Esophagus (tissue), 2 donors: ENCODE measurements around the gene DHX16. TPM values are rescaled to one million over a fixed set of nuclear protein-coding genes. Genes with fewer than 3 reads are reported as not detected.

Source experiments
- H3K27ac ChIP-seq, 2 donors: one replicate each; pipeline ENCODE4 v1.5.1; 2013; ENCODE audit warnings: low read depth in 2 of 2, mild to moderate bottlenecking in 2 of 2, inconsistent platforms in 1 of 2, low read length in 1 of 2, moderate library complexity in 1 of 2
- H3K27me3 ChIP-seq, 2 donors: one replicate each; pipeline ENCODE4 v1.6.1; 2013; ENCODE audit warnings: low read length in 2 of 2, control low read depth in 1 of 2, mild to moderate bottlenecking in 1 of 2; ENCODE audit not compliant: insufficient read depth in 2 of 2, control insufficient read depth in 1 of 2
- H3K36me3 ChIP-seq, 2 donors: one replicate each; pipeline ENCODE4 v1.6.1; 2013; ENCODE audit warnings: low read length in 1 of 2; ENCODE audit not compliant: control insufficient read depth in 2 of 2, insufficient read depth in 2 of 2
- H3K4me1 ChIP-seq, 2 donors: one replicate each; pipeline ENCODE4 v1.6.1; 2013; ENCODE audit warnings: low read length in 1 of 2; ENCODE audit not compliant: control insufficient read depth in 2 of 2, insufficient read depth in 2 of 2
- H3K4me3 ChIP-seq, 2 donors: one replicate each; pipeline ENCODE4 v1.5.1; 2013; ENCODE audit warnings: low read length in 2 of 2, mild to moderate bottlenecking in 2 of 2, low read depth in 1 of 2, moderate library complexity in 1 of 2
- H3K9me3 ChIP-seq, 2 donors: one replicate each; pipeline ENCODE4 v1.6.1; 2013; ENCODE audit warnings: mild to moderate bottlenecking in 2 of 2, low read depth in 1 of 2, low read length in 1 of 2, moderate library complexity in 1 of 2; ENCODE audit not compliant: control insufficient read depth in 2 of 2, insufficient read depth in 1 of 2
- WGBS, 2 donors: extraction: QIAGEN DNeasy Blood & Tissue Kit; methylation state at CpG; one replicate each; pipeline ENCODE4 v1.1.7; 2013; 5-methylcytosine and 5-hydroxymethylcytosine counted together
- polyA plus RNA-seq, 2 donors: library from polyadenylated mRNA; stranded (reverse); fragments of 200-250 nt; gene quantifications; one replicate each; pipeline ENCODE4 v1.2.3, GENCODE V29; 2013
- donor health status: healthy with polysubstance abuse.
- donor health status: Bipolar disorder and iron deficiency.

The DHX16 gene
- polyA plus RNA-seq, 2 donors, result 19.8 to 27.5 TPM

DNA sequence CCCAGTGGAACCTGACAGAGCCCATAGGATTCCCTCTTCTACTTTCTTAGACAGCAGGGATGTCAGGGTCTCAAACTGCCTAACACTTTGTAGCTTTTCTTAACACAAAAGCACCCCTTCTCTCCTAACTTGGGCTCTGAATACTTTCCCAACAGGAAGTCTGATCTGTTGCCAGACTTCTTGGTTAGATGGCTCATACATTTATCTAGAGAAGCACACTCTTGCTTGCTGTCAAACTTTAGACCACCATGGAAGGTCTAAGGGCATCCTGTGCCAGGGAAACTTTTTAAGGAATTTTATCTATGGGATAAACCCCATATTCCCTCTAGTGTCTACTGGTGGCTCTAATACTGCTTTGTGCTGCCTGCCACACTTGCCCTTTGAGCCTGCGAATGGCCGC, 29.1 kb downstream of the DHX16 start:
- H3K36me3 ChIP-seq, result peaks cover 3 to 20% of the 10 kb centered on the region in 2 donors
- H3K27me3 ChIP-seq, result no peaks in the 10 kb centered on the region
- no peak overlapping the region for H3K4me3 ChIP-seq
- H3K4me1 ChIP-seq, result peaks cover 2 to 5% of the 10 kb centered on the region in 2 donors
- H3K9me3 ChIP-seq, result no peaks in the 10 kb centered on the region
- WGBS, 2 donors, result 94 to 100% methylated on average over 2 of the region's 2 CpGs
- no peak overlapping the region for H3K27ac ChIP-seq

DNA sequence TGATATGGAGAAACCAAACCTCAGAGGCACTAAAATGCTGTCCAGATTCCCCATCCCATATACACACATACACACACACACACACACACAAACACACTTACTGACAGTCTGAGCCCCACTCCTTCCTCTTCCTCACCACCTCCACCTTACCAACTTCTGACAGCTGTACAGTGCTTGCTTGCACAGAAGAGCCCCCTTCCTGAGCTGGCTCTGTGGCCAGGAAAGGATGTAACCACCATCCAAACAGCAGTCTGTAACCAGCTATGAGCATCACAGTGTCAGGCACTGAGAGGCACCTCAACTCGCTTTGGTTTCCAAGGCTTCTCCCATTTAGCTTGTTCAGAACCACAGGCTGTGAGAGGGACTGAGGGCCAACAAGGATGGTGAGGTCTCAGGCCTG, 31.8 kb downstream of the DHX16 start:
- Histone ChIP-seq H3K36me3 (peaks cover 3 to 20% of the 10 kb centered on the region in 2 donors), H3K4me1 (no peaks in the 10 kb centered on the region), H3K4me3 (no peak overlapping the region), H3K27ac (no peak overlapping the region), H3K9me3 (no peaks in the 10 kb centered on the region), H3K27me3 (no peaks in the 10 kb centered on the region)
- 78 to 85% methylated on average over 1 of the region's 1 CpG for WGBS, 2 donors

DNA sequence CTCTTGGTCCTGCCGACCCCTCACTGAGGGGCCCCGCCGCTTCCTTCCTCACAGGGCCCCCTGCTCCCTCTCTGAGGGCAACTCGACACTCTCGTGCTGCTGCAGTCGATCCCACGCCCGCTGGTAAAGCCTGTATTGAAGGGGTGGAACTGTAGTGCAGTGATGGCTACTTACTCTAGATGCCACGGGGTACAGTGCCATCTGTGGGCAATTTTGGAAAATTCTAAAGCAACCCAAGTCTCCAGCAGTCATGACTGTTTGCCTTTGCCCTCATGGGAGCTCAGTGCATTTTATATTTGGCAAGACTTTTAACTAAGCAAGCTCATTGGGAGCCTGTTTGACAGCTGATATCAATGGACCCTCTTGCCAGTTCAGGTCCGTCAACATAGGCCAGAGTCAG, 32.3 kb downstream of the DHX16 start:
- Histone ChIP-seq H3K9me3 (no peaks in the 10 kb centered on the region), H3K36me3 (peaks cover 3 to 16% of the 10 kb centered on the region in 2 donors), H3K27ac (no peak overlapping the region), H3K27me3 (no peaks in the 10 kb centered on the region), H3K4me3 (no peak overlapping the region), H3K4me1 (no peaks in the 10 kb centered on the region)
- WGBS, 2 donors, result 76 to 82% methylated on average over 10 of the region's 10 CpGs

DNA sequence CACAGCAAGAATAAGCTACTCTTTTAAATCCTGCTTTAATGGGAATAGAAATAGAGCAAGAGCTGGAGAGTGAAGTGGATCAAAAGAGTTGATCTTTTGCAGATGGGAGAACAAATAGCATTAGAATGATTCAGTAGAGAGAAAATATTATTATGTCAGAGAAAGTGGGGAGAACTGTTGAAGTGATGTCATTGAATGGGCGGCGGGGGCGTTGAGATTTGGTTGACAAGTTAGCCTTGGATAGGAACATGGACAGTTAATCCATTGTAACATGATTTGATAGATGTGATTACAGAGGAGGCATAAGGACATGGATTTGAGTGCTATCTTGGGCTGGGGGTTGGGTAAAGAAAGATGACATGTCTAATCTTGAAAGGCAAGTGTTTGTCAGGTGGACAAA, 37.0 kb downstream of the DHX16 start:
- Histone ChIP-seq H3K27ac (no peak overlapping the region), H3K36me3 (peaks cover 0 to 14% of the 10 kb centered on the region in 2 donors), H3K4me1 (no peaks in the 10 kb centered on the region), H3K4me3 (no peak overlapping the region), H3K27me3 (no peaks in the 10 kb centered on the region), H3K9me3 (no peaks in the 10 kb centered on the region)
- 95 to 96% methylated on average over 3 of the region's 3 CpGs for WGBS, 2 donors

DNA sequence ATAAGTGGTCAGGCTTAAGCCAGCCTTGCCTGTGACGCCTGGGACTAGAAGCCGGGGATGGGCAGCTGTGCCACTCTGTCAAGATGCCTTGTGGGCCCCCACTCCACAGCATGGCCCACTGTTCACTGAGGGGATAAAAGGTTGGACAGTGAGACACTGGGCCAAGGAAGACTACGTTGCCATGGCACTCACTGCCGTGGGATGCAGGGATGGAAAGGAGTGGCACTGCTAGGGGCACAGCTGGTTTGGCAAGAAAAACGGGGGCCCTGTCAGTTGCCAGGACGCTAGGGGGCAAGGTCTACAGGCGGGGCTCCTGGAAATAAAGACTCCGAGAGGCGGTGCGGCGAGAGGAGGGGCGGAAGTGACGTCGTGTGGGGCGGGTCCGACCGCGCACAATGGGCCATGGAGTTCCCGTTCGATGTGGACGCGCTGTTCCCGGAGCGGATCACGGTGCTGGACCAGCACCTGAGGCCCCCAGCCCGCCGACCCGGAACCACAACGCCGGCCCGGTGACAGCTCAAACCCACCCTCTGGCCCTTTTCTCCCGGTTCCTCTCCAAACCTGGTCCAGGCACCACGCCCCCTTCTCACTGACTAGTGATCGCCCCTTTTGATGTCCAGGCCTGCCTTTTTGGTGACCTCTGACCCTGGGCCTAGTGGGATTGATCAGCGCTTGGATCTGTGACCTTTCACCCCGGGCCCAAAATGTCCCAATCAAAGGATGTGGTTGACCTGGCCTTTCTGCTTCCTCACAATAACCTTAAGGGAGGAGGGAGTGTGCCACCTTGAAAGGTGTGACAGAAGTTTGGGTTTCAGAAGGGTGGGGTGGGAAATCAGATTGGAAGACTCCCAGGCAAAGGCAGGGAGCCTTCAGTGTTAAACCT, 46.1 kb downstream of the DHX16 start, which contains the start of gene ATAT1:
ATAT1 (plus strand) TSS at position 391 of the 883 bp plus-strand sequence.
- 2 to 3% methylated on average over 34 to 36 of the region's 36 CpGs for WGBS, 2 donors
- H3K36me3 ChIP-seq, result peaks cover 8 to 35% of the 10 kb centered on the region in 2 donors
- peak within 1 kb of the TSS; percentile 93 to 98 for H3K27ac ChIP-seq
- no peaks in the 10 kb centered on the region for H3K27me3 ChIP-seq
- H3K4me3 ChIP-seq, result peak within 1 kb of the TSS; percentile 68 to 70
- H3K4me1 ChIP-seq, result peaks cover 0 to 3% of the 10 kb centered on the region in 2 donors
- no peaks in the 10 kb centered on the region for H3K9me3 ChIP-seq

DNA sequence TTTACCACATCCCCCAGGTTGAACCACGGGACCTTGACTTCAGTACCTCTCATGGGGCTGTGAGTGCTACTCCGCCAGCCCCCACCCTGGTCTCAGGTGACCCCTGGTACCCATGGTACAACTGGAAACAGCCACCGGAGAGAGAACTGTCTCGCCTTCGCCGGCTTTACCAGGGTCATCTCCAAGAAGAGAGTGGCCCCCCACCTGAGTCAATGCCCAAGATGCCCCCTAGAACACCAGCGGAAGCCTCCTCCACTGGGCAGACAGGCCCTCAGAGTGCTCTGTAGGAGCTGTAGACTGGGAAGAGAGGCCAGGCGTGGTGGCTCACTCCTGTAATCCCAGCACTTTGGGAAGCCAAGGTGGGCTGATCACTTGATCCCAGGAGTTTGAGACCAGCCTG, 47.3 kb downstream of the DHX16 start:
- Histone ChIP-seq H3K4me1 (peaks cover 0 to 3% of the 10 kb centered on the region in 2 donors), H3K4me3 (no peak overlapping the region), H3K27ac (peak overlapping the region in 1 of 2 donors; percentile 98), H3K9me3 (no peaks in the 10 kb centered on the region), H3K27me3 (no peaks in the 10 kb centered on the region), H3K36me3 (peaks cover 11 to 30% of the 10 kb centered on the region in 2 donors)
- WGBS, 2 donors, result 95 to 97% methylated on average over 8 of the region's 8 CpGs

DNA sequence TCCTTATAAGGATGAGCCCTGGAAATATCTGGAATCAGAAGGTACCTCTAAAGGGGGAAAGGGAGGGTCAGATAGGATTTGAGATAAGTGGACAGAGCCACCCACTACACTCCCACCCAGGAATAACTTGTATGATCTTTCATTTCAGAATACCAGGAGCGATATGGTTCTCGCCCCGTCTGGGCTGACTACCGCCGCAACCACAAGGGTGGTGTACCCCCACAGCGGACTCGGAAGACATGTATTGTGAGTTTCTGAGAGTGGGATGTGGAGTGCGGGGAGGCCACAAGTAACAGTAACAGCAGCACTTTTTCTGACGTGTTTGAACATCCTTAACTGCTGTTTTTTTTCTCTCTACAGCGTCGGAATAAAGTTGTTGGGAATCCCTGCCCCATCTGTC, 53.2 kb downstream of the DHX16 start:
- H3K36me3 ChIP-seq, result peaks cover 5 to 18% of the 10 kb centered on the region in 2 donors
- H3K27me3 ChIP-seq, result no peaks in the 10 kb centered on the region
- WGBS, 2 donors, result 94 to 95% methylated on average over 11 of the region's 11 CpGs
- H3K4me3 ChIP-seq, result no peak overlapping the region
- H3K27ac ChIP-seq, result no peak overlapping the region
- no peaks in the 10 kb centered on the region for H3K4me1 ChIP-seq
- no peaks in the 10 kb centered on the region for H3K9me3 ChIP-seq

DNA sequence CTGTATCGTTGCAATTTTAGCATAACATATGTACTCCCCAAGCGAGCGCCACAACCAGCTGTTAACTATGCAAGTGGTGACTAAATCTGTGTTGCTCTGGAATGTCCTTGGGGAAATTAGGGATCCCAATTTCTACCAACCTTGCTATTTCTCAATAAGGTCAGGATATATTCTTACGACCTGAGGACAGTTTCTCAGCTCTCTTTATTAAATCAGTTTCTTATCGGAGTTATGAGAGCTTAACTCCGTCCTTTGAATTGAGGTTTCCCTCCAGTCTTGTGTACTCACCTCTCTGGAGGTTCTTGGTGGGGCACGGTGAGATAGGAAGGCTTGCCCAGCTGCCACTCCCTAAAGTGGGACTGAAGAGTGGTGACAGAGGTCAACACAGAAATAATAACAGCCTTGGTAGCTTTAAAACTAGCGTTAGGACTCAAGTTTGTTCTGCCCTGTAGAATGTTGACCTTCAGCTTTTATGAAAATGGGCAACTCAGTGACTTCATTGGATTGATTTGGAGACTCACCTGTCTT, 54.5 kb downstream of the DHX16 start:
- Histone ChIP-seq H3K27ac (peak overlapping the region; percentile 86 to 96), H3K9me3 (no peaks in the 10 kb centered on the region)
- WGBS, 2 donors, result 4 to 9% methylated on average over 8 of the region's 8 CpGs

DNA sequence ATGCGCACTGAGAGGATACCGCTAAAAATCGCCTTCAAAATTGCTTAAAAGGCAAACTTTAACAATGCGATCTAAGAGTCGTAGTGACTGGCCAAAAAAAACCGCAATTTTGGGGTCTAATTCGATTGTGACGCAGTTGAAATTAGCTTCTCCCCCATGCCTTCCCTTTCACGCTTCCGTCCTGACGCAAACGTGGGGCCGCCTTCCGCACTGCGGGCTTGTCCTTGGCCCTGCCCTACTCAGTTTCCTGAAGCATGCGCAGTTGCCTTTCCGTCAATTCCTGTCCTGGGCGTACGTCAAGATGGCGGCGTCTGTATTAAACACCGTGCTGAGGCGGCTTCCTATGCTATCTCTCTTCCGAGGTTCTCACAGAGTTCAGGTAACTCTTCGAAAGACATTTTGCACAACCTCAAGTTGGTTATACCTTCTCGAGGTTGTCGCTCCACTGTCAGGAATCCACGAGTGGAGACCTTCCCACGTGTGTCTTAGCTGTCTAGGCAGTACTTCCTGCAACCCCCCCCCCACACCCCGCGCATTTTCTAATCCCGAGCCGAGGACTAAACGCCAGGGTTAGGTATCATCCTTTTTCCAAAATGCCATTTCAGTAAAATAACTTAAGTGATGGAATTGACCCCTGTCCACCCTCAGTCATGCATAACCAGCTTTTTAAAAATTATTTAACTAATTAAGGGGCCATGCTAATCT, 55.1 kb downstream of the DHX16 start, which contains the start of gene MRPS18B:
MRPS18B (plus strand) TSS at position 276 of the 705 bp plus-strand sequence; CDS start at position 302, 26 bp downstream.
- WGBS, 2 donors, result 0% methylated on average over 34 of the region's 34 CpGs

More for the DNA sequence above, 54.5 kb downstream of the DHX16 start:
- Histone ChIP-seq H3K4me3 (peak overlapping the region; percentile 49 to 74), H3K4me1 (no peaks in the 10 kb centered on the region), H3K36me3 (peaks cover 3 to 12% of the 10 kb centered on the region in 2 donors), H3K27me3 (no peaks in the 10 kb centered on the region)

More for the DNA sequence above, 55.1 kb downstream of the DHX16 start, which contains the start of gene MRPS18B:
- Histone ChIP-seq H3K4me3 (peak within 1 kb of the TSS; percentile 82 to 100), H3K36me3 (peaks cover 3 to 9% of the 10 kb centered on the region in 2 donors), H3K9me3 (no peaks in the 10 kb centered on the region), H3K27ac (peak within 1 kb of the TSS; percentile 97 to 100), H3K4me1 (no peaks in the 10 kb centered on the region), H3K27me3 (no peaks in the 10 kb centered on the region)
